ENCODE measurements around the gene OR7A5. TPM values are rescaled to one million over a fixed set of nuclear protein-coding genes. Genes with fewer than 3 reads are reported as not detected.

The OR7A5 gene
- total RNA-seq, 1 experiment from 2014 or later, result not detected

GRCh38 chr19:14843578-14843977 lies 8.6 kb upstream of the OR7A5 start:
- no peak overlapping the region for H3K9ac ChIP-seq (ENCODE audit: extremely low read depth, insufficient read length, low read length)
- no peak overlapping the region for H3K23ac ChIP-seq (ENCODE audit: insufficient read length, low read depth, low read length)
- H3K79me1 ChIP-seq (ENCODE audit: insufficient read depth, low read depth, low read length, poor library complexity, severe bottlenecking), result no peaks in the 10 kb centered on the region
- H3K27me3 ChIP-seq (ENCODE audit: insufficient read depth, low read length), result no peaks in the 10 kb centered on the region
- no peak overlapping the region for H3K18ac ChIP-seq (ENCODE audit: insufficient read length, low read depth, low read length)
- peaks cover 2 to 27% (median 4%) of the 10 kb centered on the region in 3 experiments; a peak in 5 of 7 replicates for H3K36me3 Mint-ChIP-seq (ENCODE audit: insufficient read depth in 1 of 3, low read depth in 3 of 3)
- H3K4me3 Mint-ChIP-seq, result no peak overlapping the region
- no CpG with 5 or more reads among the region's 6 CpGs for WGBS (ENCODE audit: extremely low coverage, insufficient read length, low lambda C conversion rate)
- peaks cover 44 to 90% of the 10 kb centered on the region in 2 experiments for H3K9me3 Mint-ChIP-seq
- no peak overlapping the region for H2BK120ac ChIP-seq (ENCODE audit: low read depth, low read length, poor library complexity, severe bottlenecking)
- no peaks in the 10 kb centered on the region for H3K4me1 Mint-ChIP-seq
- H4K20me1 ChIP-seq (ENCODE audit: control insufficient read depth, insufficient read depth, insufficient read length), result no peaks in the 10 kb centered on the region
- no peak overlapping the region for H2AK5ac ChIP-seq (ENCODE audit: insufficient read length, low read length)
- no peak overlapping the region for H3T11ph ChIP-seq (ENCODE audit: low read length)
- H3K4me1 ChIP-seq (ENCODE audit: insufficient read depth, low read length), result no peaks in the 10 kb centered on the region
- no peaks in the 10 kb centered on the region for H3K27me3 Mint-ChIP-seq (ENCODE audit: low read depth)
- no peaks in the 10 kb centered on the region for H3K23me2 ChIP-seq (ENCODE audit: insufficient read length, low read depth, low read length, poor library complexity, severe bottlenecking)
- H2BK15ac ChIP-seq (ENCODE audit: low read depth, low read length), result no peak overlapping the region
- H4K8ac ChIP-seq (replicated peaks; ENCODE audit: insufficient read length, low read depth, low read length), result no peak overlapping the region
- no peak overlapping the region for H2AFZ ChIP-seq (ENCODE audit: low read length)
- DNase-seq, result no peak
- H3K14ac ChIP-seq (ENCODE audit: insufficient read depth, low read length), result no peak overlapping the region
- H3K4ac ChIP-seq (ENCODE audit: low read depth, low read length), result no peak overlapping the region
- H2BK20ac ChIP-seq (ENCODE audit: low read depth, low read length, poor library complexity, severe bottlenecking), result no peak overlapping the region
- no peak overlapping the region for H3K4me2 ChIP-seq (ENCODE audit: insufficient read depth, insufficient read length, low read length)
- H3K9me3 ChIP-seq (ENCODE audit: control insufficient read depth, low read depth, low read length), result peaks cover 6% of the 10 kb centered on the region
- no peak for TF ChIP-seq CTCF (conservative IDR thresholded peaks at IDR 0.05)
- no peak overlapping the region for H3K27ac ChIP-seq (ENCODE audit: insufficient read length, low read depth, low read length)
- H3K79me2 ChIP-seq (ENCODE audit: insufficient read depth, low read length), result 0 out of 2 replicates have a peak, but pooled peaks cover 1% of the 10 kb centered on the region
- no peak overlapping the region for H2BK5ac ChIP-seq (ENCODE audit: insufficient read length, low read length)
- H3K56ac ChIP-seq (ENCODE audit: insufficient read length, low read depth, low read length), result no peak overlapping the region
- H2BK12ac ChIP-seq (ENCODE audit: insufficient read length, low read depth, low read length), result no peak overlapping the region
- H4K5ac ChIP-seq (ENCODE audit: insufficient read length, low read depth, low read length), result no peak overlapping the region
- H4K91ac ChIP-seq (ENCODE audit: insufficient read length, low read depth, low read length), result no peak overlapping the region
- no peak overlapping the region for H3K27ac Mint-ChIP-seq

Measured in H9 (cell line).